IMR-90 (cell line): ENCODE data around the gene ZNF518A. TPM values are rescaled to one million over a fixed set of nuclear protein-coding genes. Genes with fewer than 3 reads are reported as not detected.

Source experiments
- ATAC-seq: fragments of 200-7000 bp; cut with Tn5 transposase; 2 replicates; pipeline ENCODE4 v1.9.1; 2020; ENCODE audit warnings: low read depth, mild to moderate bottlenecking, moderate library complexity
- BruUV-seq: library from RNA; stranded (reverse); fragments of 400-500 nt; replicated peaks from 2 replicates; lab custom pipeline; 2021; lab: Mats Ljungman, UMichigan
- CTCF ChIA-PET: fragments of 300-600 bp; formaldehyde crosslinking; extraction: SDS; loops from one replicate; lab custom pipeline; 2021; ENCODE audit warnings: antibody characterized with exemption; lab: Yijun Ruan, JAX
- POLR2A ChIA-PET: fragments of 300-600 bp; sonication (Branson Sonifier 250); formaldehyde crosslinking; loops from one replicate; lab custom pipeline; 2022; ENCODE audit warnings: antibody characterized with exemption; ENCODE audit not compliant: unreplicated experiment; lab: Charles Lee
- DNase-seq: peaks from one replicate; pipeline ENCODE4 v3.0.0; 2013
- H2AFZ ChIP-seq: replicated peaks from 2 replicates; pipeline ENCODE3; 2013; ENCODE audit warnings: low read length, mild to moderate bottlenecking; ENCODE audit not compliant: poor library complexity
- H2AK5ac ChIP-seq: 2 replicates; pipeline ENCODE4 v1.6.1; 2013; ENCODE audit warnings: low read depth, low read length, inconsistent platforms
- H2AK9ac ChIP-seq: replicated peaks from 2 replicates; pipeline ENCODE3; 2013; ENCODE audit warnings: mild to moderate bottlenecking, low read depth, low read length, moderate library complexity; ENCODE audit not compliant: poor library complexity
- H2BK120ac ChIP-seq: 2 replicates; pipeline ENCODE4 v1.6.1; 2013; ENCODE audit warnings: low read depth, low read length, inconsistent platforms
- H2BK15ac ChIP-seq: 3 replicates; pipeline ENCODE4 v1.6.1; 2013; ENCODE audit warnings: low read depth, low read length, inconsistent platforms
- H2BK20ac ChIP-seq: 2 replicates; pipeline ENCODE4 v1.6.1; 2013; ENCODE audit warnings: low read depth, mild to moderate bottlenecking, inconsistent platforms, low read length, moderate library complexity
- H2BK5ac ChIP-seq: 2 replicates; pipeline ENCODE4 v1.6.1; 2013; ENCODE audit warnings: mild to moderate bottlenecking, low read depth, low read length, inconsistent platforms; ENCODE audit not compliant: poor library complexity, severe bottlenecking
- H3K14ac ChIP-seq: replicated peaks from 2 replicates; pipeline ENCODE4 v1.6.1; 2013; ENCODE audit warnings: low read depth, low read length, inconsistent platforms
- H3K18ac ChIP-seq: 2 replicates; pipeline ENCODE4 v1.6.1; 2013; ENCODE audit warnings: low read depth, low read length, control low read depth
- H3K23ac ChIP-seq: 2 replicates; pipeline ENCODE4 v1.6.1; 2013; ENCODE audit warnings: low read depth, low read length, inconsistent platforms
- H3K27ac ChIP-seq: 2 replicates; pipeline ENCODE4 v1.5.1; 2013; ENCODE audit warnings: mild to moderate bottlenecking, control low read depth, low read length; ENCODE audit not compliant: insufficient read depth
- H3K27me3 ChIP-seq: 2 replicates; pipeline ENCODE4 v1.6.1; 2013; ENCODE audit warnings: low read length; ENCODE audit not compliant: control insufficient read depth, insufficient read depth
- H3K36me3 ChIP-seq: 2 replicates; pipeline ENCODE4 v1.6.1; 2013; ENCODE audit warnings: low read length, mixed read lengths; ENCODE audit not compliant: control insufficient read depth, insufficient read depth
- H3K4ac ChIP-seq: 2 replicates; pipeline ENCODE4 v1.6.1; 2013; ENCODE audit warnings: low read depth, low read length, inconsistent platforms
- H3K4me1 ChIP-seq: 2 replicates; pipeline ENCODE4 v1.6.1; 2013; ENCODE audit warnings: low read length, mixed read lengths; ENCODE audit not compliant: control insufficient read depth, insufficient read depth
- H3K4me2 ChIP-seq: 2 replicates; pipeline ENCODE4 v1.6.1; 2013; ENCODE audit warnings: low read depth, mild to moderate bottlenecking, control low read depth, low read length, moderate library complexity
- H3K4me3 ChIP-seq: 2 replicates; pipeline ENCODE4 v1.5.1; 2013; ENCODE audit warnings: low read depth, mild to moderate bottlenecking, control low read depth, low read length, moderate library complexity; ENCODE audit not compliant: insufficient read depth
- H3K56ac ChIP-seq: 2 replicates; pipeline ENCODE4 v1.6.1; 2013; ENCODE audit warnings: low read length, inconsistent platforms; ENCODE audit not compliant: insufficient read depth; ENCODE audit errors: extremely low read depth
- H3K79me1 ChIP-seq, 2 experiments: 2 replicates each; pipeline ENCODE4 v1.6.1; 2013; ENCODE audit warnings: low read length in 2 of 2, inconsistent platforms in 1 of 2, low read depth in 1 of 2
- H3K9ac ChIP-seq: 2 replicates; pipeline ENCODE4 v1.6.1; 2013; ENCODE audit warnings: low read depth, low read length, control low read depth
- H3K9me1 ChIP-seq: 2 replicates; pipeline ENCODE4 v1.6.1; 2013; ENCODE audit warnings: low read length, inconsistent platforms; ENCODE audit not compliant: insufficient read depth
- H3K9me3 ChIP-seq: 2 replicates; pipeline ENCODE4 v1.6.1; 2013; ENCODE audit warnings: low read length; ENCODE audit not compliant: control insufficient read depth, insufficient read depth
- H4K20me1 ChIP-seq: 2 replicates; pipeline ENCODE4 v1.6.1; 2013; ENCODE audit warnings: low read length, inconsistent platforms; ENCODE audit not compliant: insufficient read depth
- H4K5ac ChIP-seq: 2 replicates; pipeline ENCODE4 v1.6.1; 2013; ENCODE audit warnings: mild to moderate bottlenecking, low read depth, low read length, control low read depth
- H4K8ac ChIP-seq, 2 experiments: 2 replicates each; pipeline ENCODE4 v1.6.1; 2013; ENCODE audit warnings: low read depth in 2 of 2, low read length in 2 of 2, control low read depth in 1 of 2, inconsistent platforms in 1 of 2
- H4K91ac ChIP-seq: 2 replicates; pipeline ENCODE4 v1.6.1; 2013; ENCODE audit warnings: low read depth, low read length, inconsistent platforms; ENCODE audit not compliant: insufficient read depth
- BHLHE40 ChIP-seq: fragments of 150-350 bp; IDR thresholded peaks from 2 replicates; pipeline ENCODE4 v1.6.1; 2016; ENCODE audit warnings: mild to moderate bottlenecking, low read depth, low read length
- CEBPB ChIP-seq: IDR thresholded peaks from 2 replicates; pipeline ENCODE4 v1.6.1; 2012; ENCODE audit warnings: low read depth, low read length, improper control_type of control experiment
- CHD1 ChIP-seq: IDR thresholded peaks from 2 replicates; pipeline ENCODE4 v1.6.1; 2012; ENCODE audit warnings: low read depth, low read length, improper control_type of control experiment
- CTCF ChIP-seq: conservative IDR thresholded peaks from 2 replicates; pipeline ENCODE4 v1.5.1; 2012; ENCODE audit warnings: mild to moderate bottlenecking, low read depth, low read length, improper control_type of control experiment
- FOS ChIP-seq: fragments of 150-350 bp; IDR thresholded peaks from 2 replicates; pipeline ENCODE4 v1.6.1; 2016; ENCODE audit warnings: low read depth, low read length
- MAFK ChIP-seq: IDR thresholded peaks from 2 replicates; pipeline ENCODE4 v1.6.1; 2012; ENCODE audit warnings: low read depth, low read length, improper control_type of control experiment
- MAZ ChIP-seq: IDR thresholded peaks from 2 replicates; pipeline ENCODE4 v1.6.1; 2012; ENCODE audit warnings: low read depth, mild to moderate bottlenecking, low read length, improper control_type of control experiment, moderate library complexity, borderline replicate concordance
- MXI1 ChIP-seq: IDR thresholded peaks from 2 replicates; pipeline ENCODE4 v1.6.1; 2012; ENCODE audit warnings: low read depth, mild to moderate bottlenecking, low read length, moderate library complexity, borderline replicate concordance
- NFE2L2 ChIP-seq: fragments of 150-350 bp; IDR thresholded peaks from 2 replicates; pipeline ENCODE4 v1.6.1; 2016; ENCODE audit warnings: low read depth, mild to moderate bottlenecking, low read length
- POLR2A ChIP-seq: IDR thresholded peaks from 2 replicates; pipeline ENCODE4 v1.6.1; 2012; ENCODE audit warnings: mild to moderate bottlenecking, low read depth, low read length
- RAD21 ChIP-seq: IDR thresholded peaks from 2 replicates; pipeline ENCODE4 v1.6.1; 2012; ENCODE audit warnings: low read length, improper control_type of control experiment
- RCOR1 ChIP-seq: IDR thresholded peaks from 2 replicates; pipeline ENCODE4 v1.6.1; 2012; ENCODE audit warnings: mild to moderate bottlenecking, low read length, improper control_type of control experiment; ENCODE audit not compliant: insufficient replicate concordance
- RFX5 ChIP-seq: IDR thresholded peaks from 2 replicates; pipeline ENCODE4 v1.8.0; 2012; ENCODE audit warnings: low read depth, mild to moderate bottlenecking, low read length, moderate library complexity
- SMC3 ChIP-seq: fragments of 150-350 bp; IDR thresholded peaks from 2 replicates; pipeline ENCODE4 v1.6.1; 2016; ENCODE audit warnings: low read depth, mild to moderate bottlenecking, antibody characterized with exemption, low read length, moderate library complexity
- USF2 ChIP-seq: fragments of 150-350 bp; IDR thresholded peaks from 2 replicates; pipeline ENCODE4 v1.6.1; 2017; ENCODE audit warnings: mild to moderate bottlenecking, antibody characterized with exemption, low read length, low read depth
- WGBS, 2 experiments: methylation state at CpG; one replicate each; pipeline versions ENCODE4 v1.1.5 to v1.1.7; 2013; ENCODE audit warnings: missing lambda C conversion rate in 2 of 2; ENCODE audit not compliant: insufficient read length in 1 of 2; ENCODE audit errors: extremely low coverage in 2 of 2; 5-methylcytosine and 5-hydroxymethylcytosine counted together
- dilution Hi-C: fragments of 300-500 bp; cut with HindIII; formaldehyde crosslinking; loops from one replicate; pipeline ENCODE4 v1.14.3; 2018; ENCODE audit warnings: low sequenced_read_pairs; ENCODE audit not compliant: unreplicated experiment
- in situ Hi-C: fragments of 300-500 bp; cut with MboI; formaldehyde crosslinking; loops from 3 replicates; pipeline ENCODE4 v1.14.3; 2019; ENCODE audit warnings: low sequenced_read_pairs, inconsistent platforms, mixed read lengths
- intact Hi-C: fragments of 100-400 bp; cut with micrococcal nuclease; formaldehyde crosslinking; loops from 2 replicates; pipeline ENCODE4 v1.10.0; 2022
- polyA plus RNA-seq, 3 experiments: library from polyadenylated mRNA; depleted of rRNA; stranded (reverse); fragments of >200 nt; gene quantifications; 2 replicates each; pipeline ENCODE4 v1.2.3, GENCODE V29; 2012; ENCODE audit warnings: low replicate concordance in 1 of 3
- total RNA-seq: library from RNA; depleted of rRNA; stranded (reverse); fragments of >200 nt; gene quantifications from 2 replicates; pipeline ENCODE4 v1.2.3, GENCODE V29; 2012
- TF ChIP-seq, protein P1 (sequence below): fragments of 150-350 bp; IDR thresholded peaks from 2 replicates; pipeline ENCODE4 v1.6.1; 2016; ENCODE audit warnings: low read depth, mild to moderate bottlenecking, low read length, moderate library complexity, borderline replicate concordance

The ZNF518A gene
- total and polyA plus RNA-seq, 2 of the 4 experiments (the other 2 are of a cell fraction), result 2.1 to 7.9 TPM

DNA sequence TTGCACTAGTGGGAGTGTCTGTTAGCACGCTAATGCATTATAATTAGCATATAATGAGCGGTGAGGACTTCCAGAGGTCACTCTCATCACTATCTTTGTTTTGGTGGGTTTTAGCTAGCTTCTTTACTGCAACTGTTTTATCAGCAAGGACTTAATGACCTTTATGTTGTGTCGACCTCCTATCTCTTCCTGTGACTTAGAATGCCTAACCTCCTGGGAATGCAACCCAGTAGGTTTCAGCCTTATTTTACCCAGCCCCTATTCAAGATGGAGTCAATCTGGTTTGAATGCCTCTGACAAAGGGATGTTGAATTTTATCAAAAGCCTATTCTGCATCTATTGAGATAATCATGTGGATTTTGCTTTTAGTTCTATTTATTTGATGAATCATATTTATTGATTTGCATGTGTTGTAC lies 22.5 kb upstream of the ZNF518A start:
- Histone ChIP-seq H3K4ac (no peak overlapping the region), H3K23ac (no peak overlapping the region), H3K18ac (no peak overlapping the region), H3K4me1 (no peaks in the 10 kb centered on the region), H3K14ac (no peak overlapping the region), H3K9me1 (no peaks in the 10 kb centered on the region), H3K27ac (no peak overlapping the region), H2BK15ac (no peak overlapping the region), H3K4me2 (no peak overlapping the region), H2BK20ac (no peak overlapping the region), H3K56ac (no peak overlapping the region), H2BK120ac (no peak overlapping the region), H2BK5ac (no peak overlapping the region), H3K27me3 (peaks cover 2% of the 10 kb centered on the region; the same call in 1 of the 2 replicates), H2AK9ac (no peak overlapping the region), H3K4me3 (no peak overlapping the region), H3K36me3 (no peaks in the 10 kb centered on the region), H2AFZ (no peak overlapping the region), H4K8ac (no peak overlapping the region), H4K20me1 (no peaks in the 10 kb centered on the region), H3K79me1 (no peaks in the 10 kb centered on the region), H2AK5ac (no peak overlapping the region), H4K5ac (no peak overlapping the region), H3K9me3 (no peaks in the 10 kb centered on the region), H3K9ac (no peak overlapping the region), H4K91ac (no peak overlapping the region)
- POLR2A ChIA-PET, result no interaction called here
- TF ChIP-seq BHLHE40 (no peak), RFX5 (no peak), POLR2A (no peak), CTCF (no peak), FOS (no peak), NFE2L2 (no peak), MAZ (no peak), RAD21 (no peak), USF2 (no peak), SMC3 (no peak), RCOR1 (no peak), MXI1 (no peak), MAFK (no peak), CHD1 (no peak), CEBPB (no peak)
- TF ChIP-seq, protein P1, sequence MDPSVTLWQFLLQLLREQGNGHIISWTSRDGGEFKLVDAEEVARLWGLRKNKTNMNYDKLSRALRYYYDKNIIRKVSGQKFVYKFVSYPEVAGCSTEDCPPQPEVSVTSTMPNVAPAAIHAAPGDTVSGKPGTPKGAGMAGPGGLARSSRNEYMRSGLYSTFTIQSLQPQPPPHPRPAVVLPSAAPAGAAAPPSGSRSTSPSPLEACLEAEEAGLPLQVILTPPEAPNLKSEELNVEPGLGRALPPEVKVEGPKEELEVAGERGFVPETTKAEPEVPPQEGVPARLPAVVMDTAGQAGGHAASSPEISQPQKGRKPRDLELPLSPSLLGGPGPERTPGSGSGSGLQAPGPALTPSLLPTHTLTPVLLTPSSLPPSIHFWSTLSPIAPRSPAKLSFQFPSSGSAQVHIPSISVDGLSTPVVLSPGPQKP, result no peak
- no TSS peak for BruUV-seq
- dilution Hi-C loops (no loop called here), intact Hi-C loops (no loop called here), in situ Hi-C loops (no loop called here)
- WGBS, 2 experiments, result no CpG with 5 or more reads among the region's 3 CpGs
- CTCF ChIA-PET, result no interaction called here
- no peak for ATAC-seq
- DNase-seq, result no peak
